Measurements from ENCODE around the gene ZXDC.

DNA sequence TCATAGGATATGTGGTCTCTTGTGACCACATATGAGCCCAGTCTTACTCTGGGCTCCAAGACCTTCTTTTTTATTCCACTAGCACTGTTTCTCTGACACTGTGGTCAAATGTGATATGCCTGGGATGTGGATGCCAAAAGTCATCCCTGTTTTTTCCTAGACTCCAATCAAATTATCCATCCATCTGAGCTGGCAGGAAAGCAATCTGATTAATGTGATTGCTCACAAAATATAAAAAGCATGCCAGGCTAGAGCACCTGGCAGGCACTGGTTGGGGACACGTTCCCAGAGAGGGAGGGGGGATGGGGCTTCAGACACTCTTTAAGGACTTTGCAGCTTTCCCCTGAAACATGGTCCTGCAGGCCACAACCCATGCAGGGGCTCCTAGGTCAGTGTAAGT is 84.1 kb downstream of the ZXDC start:
- TF ChIP-seq, protein P1, sequence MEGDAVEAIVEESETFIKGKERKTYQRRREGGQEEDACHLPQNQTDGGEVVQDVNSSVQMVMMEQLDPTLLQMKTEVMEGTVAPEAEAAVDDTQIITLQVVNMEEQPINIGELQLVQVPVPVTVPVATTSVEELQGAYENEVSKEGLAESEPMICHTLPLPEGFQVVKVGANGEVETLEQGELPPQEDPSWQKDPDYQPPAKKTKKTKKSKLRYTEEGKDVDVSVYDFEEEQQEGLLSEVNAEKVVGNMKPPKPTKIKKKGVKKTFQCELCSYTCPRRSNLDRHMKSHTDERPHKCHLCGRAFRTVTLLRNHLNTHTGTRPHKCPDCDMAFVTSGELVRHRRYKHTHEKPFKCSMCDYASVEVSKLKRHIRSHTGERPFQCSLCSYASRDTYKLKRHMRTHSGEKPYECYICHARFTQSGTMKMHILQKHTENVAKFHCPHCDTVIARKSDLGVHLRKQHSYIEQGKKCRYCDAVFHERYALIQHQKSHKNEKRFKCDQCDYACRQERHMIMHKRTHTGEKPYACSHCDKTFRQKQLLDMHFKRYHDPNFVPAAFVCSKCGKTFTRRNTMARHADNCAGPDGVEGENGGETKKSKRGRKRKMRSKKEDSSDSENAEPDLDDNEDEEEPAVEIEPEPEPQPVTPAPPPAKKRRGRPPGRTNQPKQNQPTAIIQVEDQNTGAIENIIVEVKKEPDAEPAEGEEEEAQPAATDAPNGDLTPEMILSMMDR (IDR thresholded peaks at IDR 0.05; ENCODE audit: low read depth, low read length, poor library complexity, severe bottlenecking) = no peak
- no peak for TF ChIP-seq EZH2phosphoT487 (IDR thresholded peaks at IDR 0.05; ENCODE audit: borderline replicate concordance, low read length)

Data from DOHH2 (cell line).